Renal pelvis (tissue), 4 donors: Measurements from ENCODE around the gene NLGN4X. TPM values are rescaled to one million over a fixed set of nuclear protein-coding genes. Genes with fewer than 3 reads are reported as not detected.
A peak's percentile ranks its signal among the peaks of the same experiment; 100 is the strongest.
"Not testable (repeated sequence)": the region's sequence is repeated elsewhere in the genome, so short reads cannot be mapped to it uniquely, and the experiment has no call there.

Experiments used
- DNase-seq: peaks from one replicate; pipeline ENCODE4 v3.0.0-alpha.2; 2013
- polyA plus RNA-seq, 3 donors: library from polyadenylated mRNA; unstranded; fragments of 120-200 nt; gene quantifications; one replicate each; pipeline ENCODE4 v1.2.1, GENCODE V29; 2013; ENCODE audit not compliant: insufficient read length in 3 of 3

NLGN4X gene
- polyA plus RNA-seq, 3 donors: 8.7 to 13.1 (median 11.4) TPM

- DNase-seq: no peak
These were observed 209.6 kb downstream of the NLGN4X start for GRCh38 chrX:6019076-6019475.

DNA sequence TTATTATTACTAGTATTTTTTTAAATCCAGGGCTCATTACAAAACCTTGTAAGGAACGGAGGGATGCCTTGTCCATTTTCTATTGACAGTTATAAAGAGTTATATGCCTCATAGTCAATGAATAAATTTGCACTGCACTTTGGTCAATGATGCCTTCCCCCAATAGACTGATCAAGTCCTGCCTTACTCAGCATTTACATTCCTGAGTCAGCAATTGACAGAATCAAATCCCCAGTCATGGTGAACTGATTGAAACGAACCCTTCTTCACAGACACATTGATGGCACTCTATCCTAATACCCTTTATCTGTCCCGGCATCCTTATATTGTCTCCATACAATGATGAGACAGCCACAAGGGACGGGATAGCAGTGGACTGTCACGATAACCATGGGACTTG is 213.2 kb downstream of the NLGN4X start:
- no peak for DNase-seq

GRCh38 chrX:6012357-6012756 is 216.3 kb downstream of the NLGN4X start:
- DNase-seq: no peak

- DNase-seq: no peak
These were observed 222.8 kb downstream of the NLGN4X start for GRCh38 chrX:6005856-6006255.

- no peak for DNase-seq
These were observed 224.1 kb downstream of the NLGN4X start for GRCh38 chrX:6004529-6004928.

- no peak for DNase-seq
These were observed 226.6 kb downstream of the NLGN4X start for GRCh38 chrX:6002056-6002455.

GRCh38 chrX:5998901-5999300 is 229.8 kb downstream of the NLGN4X start:
- DNase-seq: no peak

- no peak for DNase-seq
These were observed 230.2 kb downstream of the NLGN4X start for GRCh38 chrX:5998456-5998855.

- no peak for DNase-seq
These were observed 237.3 kb downstream of the NLGN4X start for GRCh38 chrX:5991393-5991792.

DNA sequence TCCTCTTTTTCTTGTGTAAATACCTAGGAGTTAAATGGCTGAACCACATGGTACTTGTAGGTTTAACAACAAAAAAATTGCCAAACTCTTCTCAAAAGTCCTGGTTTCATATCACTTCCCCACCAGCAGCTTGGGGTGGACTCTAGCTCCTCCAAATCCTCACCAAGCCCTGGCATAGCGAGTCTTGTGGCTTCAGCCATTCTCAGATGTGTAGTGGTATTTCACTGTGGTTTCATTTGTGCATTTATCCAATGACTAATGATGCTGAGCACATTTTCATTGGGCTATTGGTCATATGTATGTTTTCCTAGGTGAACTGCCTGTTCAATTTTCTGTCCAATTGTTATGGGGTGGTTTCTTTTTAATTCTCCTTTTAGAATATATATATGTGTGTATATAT is 249.3 kb downstream of the NLGN4X start:
- no peak for DNase-seq

DNA sequence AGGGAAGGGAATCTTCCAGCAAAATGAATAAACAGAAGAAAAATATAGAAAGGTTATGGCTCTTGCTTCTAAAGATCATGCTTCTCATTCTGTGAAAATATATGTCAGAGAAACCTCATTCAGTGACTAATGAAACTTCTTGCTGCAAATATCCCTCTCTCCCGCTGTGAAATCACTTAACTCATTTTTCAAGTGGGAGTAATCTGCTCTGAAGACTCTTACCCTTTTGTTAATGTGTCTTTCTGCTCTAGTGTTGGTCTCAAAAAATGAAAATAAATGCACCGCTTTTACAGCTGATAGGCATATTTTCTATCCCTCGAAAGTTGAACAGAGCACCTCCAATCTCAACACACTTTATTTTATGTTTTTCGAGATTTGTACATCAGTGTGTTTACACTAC is 252.3 kb downstream of the NLGN4X start:
- no peak for DNase-seq

DNA sequence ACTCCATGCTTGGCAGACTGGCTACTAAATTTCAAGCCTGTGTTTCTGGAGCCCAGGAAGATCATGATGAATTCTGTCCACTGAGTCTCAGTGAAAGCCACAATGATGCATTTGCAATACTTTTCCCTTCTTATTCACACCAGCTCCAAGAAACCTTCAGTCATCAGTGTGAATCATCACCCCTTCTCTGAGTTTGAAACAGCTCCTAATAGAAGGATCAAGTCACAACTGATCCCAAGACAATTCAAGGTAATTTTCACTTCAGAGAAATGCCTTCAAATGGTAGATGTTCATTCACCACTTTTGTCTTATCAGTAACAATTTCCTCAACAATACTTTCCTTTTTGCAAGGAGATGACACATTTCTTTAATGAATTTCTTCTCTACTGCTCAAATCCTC is 257.4 kb downstream of the NLGN4X start:
- DNase-seq: no peak

DNA sequence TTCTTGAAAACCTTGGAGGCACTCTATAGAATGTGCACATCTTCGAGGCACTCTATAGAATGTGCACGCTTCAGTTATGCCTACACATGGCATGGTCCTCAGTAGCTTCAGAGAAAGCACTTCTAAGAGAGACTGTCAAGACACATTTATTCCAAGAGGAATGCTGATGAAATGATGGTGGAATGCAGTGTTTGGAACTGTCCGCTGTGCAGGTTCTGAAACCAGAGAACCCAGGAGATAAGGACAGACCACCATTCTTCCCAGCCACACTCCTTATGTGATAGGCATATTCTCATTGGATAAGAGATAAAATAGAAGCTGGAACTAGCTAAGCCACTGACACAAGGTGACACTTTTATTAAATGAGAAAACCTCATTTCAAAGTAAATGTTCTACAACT is 263.3 kb downstream of the NLGN4X start:
- no peak for DNase-seq

DNA sequence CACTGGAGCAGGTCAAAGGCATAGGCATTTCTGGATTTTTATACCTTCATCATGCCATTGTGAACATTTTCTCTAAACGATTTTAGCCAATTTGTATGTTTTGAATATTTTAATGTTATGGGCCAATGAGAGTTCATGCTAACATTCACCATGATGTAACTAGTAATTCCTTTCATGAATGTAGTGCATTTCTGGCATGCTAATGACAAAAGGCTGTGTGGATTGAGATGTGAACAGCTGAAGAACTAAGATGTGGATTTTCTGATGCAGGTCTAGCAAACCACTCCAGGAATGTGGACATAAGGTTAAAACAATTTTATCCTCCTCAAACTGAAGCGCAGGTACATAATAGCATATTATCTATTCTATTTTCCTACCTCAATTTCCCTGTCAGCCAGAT is 269.4 kb downstream of the NLGN4X start:
- DNase-seq: no peak

GRCh38 chrX:5958523-5958922 is 270.1 kb downstream of the NLGN4X start:
- DNase-seq: no peak

GRCh38 chrX:5957506-5957905 is 271.2 kb downstream of the NLGN4X start:
- DNase-seq: no peak

GRCh38 chrX:5936438-5936837 is 292.2 kb downstream of the NLGN4X start:
- peak; percentile 10 for DNase-seq

GRCh38 chrX:5928224-5928623 is 300.4 kb downstream of the NLGN4X start:
- no peak for DNase-seq

DNA sequence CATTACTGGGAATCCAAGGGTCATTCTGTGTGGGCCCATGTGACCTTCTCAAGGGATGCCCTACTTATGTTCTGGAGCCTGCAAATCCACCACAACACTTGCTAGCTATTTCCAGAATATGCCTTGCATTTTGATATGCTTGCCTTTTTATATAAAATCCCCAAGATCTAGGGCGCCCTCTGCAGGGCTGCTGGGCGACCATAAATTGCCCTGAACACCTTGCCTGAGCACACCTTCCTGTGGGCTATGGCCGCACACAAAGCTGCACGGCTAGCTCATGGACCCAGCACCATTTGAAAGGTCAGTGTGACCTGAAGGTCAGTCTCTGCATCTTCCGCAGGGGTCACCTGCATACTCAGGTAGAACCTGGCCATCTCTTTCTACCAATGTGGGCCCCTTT is 311.7 kb downstream of the NLGN4X start:
- no peak for DNase-seq

DNA sequence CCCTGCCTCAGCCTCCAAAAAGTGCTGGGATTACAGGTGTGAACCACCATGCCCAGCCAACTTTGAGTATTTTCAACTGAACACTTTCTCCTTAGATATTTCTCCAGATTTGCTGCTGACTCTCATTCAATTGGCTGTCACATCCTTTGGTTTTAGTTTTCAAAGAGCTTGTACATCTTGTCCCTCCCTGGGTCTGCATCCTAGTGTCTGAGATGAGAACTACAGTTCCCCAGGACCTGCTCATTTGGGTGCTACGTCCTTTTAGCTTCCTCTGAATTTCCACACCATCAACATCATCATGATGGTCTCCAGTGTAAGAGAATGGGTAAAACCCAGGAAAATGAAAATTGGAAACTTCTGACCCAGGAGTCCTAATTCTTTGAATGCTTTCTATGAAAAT is 312.9 kb downstream of the NLGN4X start:
- DNase-seq: no peak

- no peak for DNase-seq
These were observed 321.5 kb downstream of the NLGN4X start for GRCh38 chrX:5907207-5907606.

GRCh38 chrX:5903586-5904190 is 325.0 kb downstream of the NLGN4X start:
- DNase-seq: not testable (repeated sequence)

DNA sequence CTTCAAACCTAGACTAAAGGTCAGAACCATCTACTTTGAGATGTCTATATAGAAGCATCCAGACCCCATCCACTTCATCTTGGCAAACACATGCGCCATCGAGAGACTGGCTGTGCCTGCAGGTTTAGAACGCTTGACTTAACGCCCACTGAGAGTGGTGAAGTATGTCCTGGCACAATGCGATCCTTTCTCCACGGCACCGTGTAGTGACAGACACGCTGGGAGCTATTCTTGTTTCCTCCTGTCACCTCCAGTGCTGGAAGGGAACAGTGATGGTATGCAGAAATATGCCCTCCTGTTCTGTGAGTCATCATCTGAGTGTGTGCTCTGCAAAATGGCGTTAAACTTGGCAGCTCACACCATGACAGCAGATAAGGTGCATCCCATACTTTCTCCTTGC is 330.2 kb downstream of the NLGN4X start:
- no peak for DNase-seq

DNA sequence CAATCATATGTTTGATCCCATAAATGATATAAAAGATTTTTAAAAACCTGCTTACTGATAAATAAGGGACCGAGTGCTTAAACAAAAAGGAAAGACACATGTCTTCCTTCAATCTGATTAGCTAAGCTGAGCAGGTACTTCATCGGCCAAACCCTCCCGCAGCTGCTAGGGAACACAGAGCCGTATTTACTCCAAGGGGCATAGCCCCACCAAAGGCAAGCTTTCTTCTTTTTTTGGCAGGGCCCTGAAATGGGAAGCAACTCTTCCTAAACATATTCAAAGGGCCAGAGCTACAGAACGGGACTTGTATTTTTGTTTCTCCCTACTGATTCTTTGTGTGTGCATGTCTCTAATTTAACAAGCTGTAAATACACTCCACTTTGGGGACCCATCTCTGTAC is 337.3 kb downstream of the NLGN4X start:
- no peak for DNase-seq
